Right ventricle myocardium inferior (tissue), 1 donor: Measurements from ENCODE around the gene LHX3. TPM values are rescaled to one million over a fixed set of nuclear protein-coding genes. Genes with fewer than 3 reads are reported as not detected.

Source experiments
- ATAC-seq: fragments of 200-7000 bp; cut with Tn5 transposase; one replicate; pipeline ENCODE4 v1.9.1; 2020; ENCODE audit warnings: mild to moderate bottlenecking, moderate library complexity
- DNase-seq: peaks from one replicate; pipeline ENCODE4 v3.0.0; 2021; ENCODE audit errors: missing footprints
- intact Hi-C: fragments of 100-400 bp; cut with DNase I; formaldehyde crosslinking; loops from one replicate; pipeline ENCODE4 v1.11.0; 2022
- total RNA-seq: library from RNA; stranded (reverse); fragmentation: NEBNext Ultra II Directional; extraction: Animal tissue kit (Norgen Biotek cat#: 25700); gene quantifications from one replicate; pipeline ENCODE4 v1.2.1, GENCODE V29; 2021
- donor health status: DM: no; HTN: yes; CAD: no; lungs with severe emphysema.

Gene LHX3
- total RNA-seq, 1 donor from 2014 or later, result not detected

DNA sequence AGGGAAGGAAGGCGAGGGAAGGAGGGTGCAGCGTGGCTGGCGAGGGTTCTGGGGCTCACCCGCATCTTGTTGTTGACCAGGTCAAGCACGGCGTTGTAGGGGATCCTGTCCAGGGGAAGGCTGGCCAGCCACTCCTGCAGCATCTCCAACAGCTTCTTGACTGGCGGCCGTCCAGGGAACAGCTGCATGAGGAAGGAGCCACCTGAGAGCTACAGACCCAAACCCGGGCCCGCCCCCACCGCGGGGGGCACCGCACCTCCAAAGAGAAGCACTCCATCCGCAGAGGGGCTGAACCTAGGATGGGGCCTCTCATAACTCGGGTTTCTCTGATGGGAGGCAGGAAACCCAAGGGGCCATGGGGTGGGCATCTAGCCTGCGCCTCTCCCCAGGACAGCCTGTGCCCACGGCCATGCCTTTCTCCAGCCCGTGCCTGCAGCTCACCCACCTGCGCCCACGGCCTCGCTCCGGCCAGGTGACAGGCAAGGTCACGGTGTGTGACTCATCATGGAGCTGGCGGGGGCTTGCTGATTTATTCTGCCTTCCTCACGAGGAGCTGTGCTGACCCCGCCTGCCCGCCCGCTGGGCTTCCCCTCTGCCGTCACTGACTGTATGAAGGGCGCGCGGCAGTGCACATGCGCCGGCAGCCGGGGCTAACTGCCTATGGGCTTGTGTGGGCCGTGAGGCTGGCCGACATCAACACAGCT lies 11.8 kb upstream of the LHX3 start:
- ATAC-seq (no peak), DNase-seq (peak; percentile 64)
- intact Hi-C loops, result no loop called here

DNA sequence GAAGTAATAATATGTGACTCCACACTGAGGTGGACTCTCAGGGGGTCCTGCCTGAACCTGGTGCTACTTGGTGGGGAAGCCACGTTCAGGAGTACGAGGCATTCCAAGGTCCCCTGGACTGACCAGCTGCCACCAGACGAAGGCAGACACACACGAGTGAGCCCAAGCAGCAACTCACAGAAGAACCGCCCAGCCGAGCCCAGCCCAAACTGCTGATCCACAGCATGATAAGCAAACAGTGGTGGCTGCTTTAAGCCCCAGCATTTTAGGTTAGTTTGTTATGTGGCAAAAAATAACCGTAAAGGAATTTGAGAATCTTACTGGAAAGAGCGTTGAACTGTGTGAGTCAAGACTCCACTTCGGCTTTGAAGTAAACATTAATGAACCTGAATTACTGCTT lies 8.8 kb upstream of the LHX3 start:
- intact Hi-C loops, result no loop called here
- ATAC-seq, result no peak
- peak; percentile 55 for DNase-seq

DNA sequence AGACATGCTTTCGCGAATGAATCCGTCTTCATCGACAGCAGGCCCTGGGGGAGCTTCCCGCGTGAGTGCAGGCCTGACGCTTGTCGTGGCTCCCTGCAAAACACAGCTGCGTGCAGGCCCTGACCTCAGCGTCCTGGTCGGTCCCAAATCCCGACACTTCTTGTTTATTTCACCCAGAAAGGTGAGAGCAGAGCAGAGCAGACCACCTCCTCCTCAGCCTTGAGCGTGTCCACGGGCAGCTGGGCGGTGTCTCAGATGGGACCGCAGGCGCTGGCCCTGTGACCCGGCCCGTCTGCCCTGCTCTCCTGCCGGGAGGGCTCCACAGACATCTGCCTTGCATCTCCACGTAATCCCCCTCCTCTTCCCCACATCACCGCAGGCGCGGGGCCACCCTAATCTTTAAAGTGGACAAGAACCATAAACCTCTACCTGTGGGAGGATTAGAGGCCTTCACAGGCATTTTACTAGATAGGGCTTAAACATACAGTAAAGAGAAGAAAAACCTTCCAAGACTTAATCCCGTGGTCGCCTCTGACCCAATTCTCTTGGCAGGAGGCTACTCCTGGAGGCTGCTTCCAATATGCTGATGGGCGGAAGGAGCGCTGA lies 7.5 kb upstream of the LHX3 start:
- intact Hi-C loops, result no loop called here
- ATAC-seq, result no peak
- peak; percentile 48 for DNase-seq

DNA sequence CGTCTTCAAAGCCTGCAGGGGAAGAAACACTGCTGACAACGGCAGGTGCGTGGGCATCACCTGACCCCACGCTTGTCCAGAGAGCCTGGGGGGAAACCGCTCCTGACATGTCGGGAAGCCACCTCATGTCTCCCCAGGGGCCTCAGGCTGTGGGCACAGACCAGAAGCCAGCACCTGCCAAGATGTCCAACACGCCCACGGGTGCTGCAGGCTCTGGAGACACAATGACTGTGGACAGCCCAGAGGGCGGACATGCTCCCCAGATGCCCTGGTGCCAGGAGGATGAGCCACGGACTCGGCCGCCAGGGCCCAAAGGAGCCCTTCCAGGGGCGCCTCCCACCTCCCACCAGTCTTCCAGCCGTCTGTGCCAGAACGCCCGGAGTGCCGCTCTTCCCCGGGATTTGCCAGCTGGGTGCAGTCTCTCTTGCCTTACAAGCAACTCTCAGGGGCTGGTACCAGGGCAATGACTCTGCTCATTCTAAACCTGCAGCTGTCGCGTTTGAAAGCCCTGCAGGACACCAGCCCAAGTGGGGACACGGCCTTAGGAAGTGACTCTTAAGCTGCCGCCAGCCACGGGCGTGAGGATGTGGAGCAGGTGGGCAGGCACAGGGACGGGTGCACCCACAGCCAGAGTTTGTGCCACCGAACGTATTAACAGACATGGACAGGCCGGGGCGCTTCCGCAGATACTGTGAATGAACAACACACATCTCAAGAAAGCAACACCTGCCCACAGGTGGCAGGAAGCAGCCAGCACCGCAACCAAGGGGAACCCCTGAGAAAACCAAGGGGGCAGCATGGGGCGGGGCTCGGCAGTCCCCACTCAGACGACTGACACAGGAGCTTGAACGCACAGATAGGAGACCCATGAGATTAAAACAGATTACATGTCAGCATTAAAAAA lies 6.8 kb upstream of the LHX3 start:
- ATAC-seq (no peak), DNase-seq (peak; percentile 37)
- intact Hi-C loops, result no loop called here

DNA sequence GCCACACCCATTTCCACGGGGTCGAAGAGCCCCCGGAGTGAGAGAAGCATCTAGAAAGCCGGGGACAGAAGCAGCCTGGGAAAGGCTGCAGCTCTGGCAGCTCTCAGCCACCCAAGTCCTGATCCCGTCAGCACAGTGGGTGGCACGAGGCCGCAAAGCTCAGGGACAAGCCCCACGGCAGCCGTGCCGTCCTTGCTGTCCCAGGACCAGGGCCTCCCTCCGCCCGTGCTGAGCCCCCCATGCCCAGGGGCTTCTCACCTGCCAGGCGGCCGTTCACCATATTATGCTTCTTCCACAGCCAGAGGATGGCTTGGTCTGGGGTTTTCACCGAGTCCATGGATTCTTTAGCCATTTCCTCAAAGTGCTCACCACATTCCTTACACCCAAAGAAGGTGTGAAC lies 6.1 kb upstream of the LHX3 start:
- ATAC-seq, result no peak
- intact Hi-C loops, result no loop called here
- DNase-seq, result peak; percentile 44

DNA sequence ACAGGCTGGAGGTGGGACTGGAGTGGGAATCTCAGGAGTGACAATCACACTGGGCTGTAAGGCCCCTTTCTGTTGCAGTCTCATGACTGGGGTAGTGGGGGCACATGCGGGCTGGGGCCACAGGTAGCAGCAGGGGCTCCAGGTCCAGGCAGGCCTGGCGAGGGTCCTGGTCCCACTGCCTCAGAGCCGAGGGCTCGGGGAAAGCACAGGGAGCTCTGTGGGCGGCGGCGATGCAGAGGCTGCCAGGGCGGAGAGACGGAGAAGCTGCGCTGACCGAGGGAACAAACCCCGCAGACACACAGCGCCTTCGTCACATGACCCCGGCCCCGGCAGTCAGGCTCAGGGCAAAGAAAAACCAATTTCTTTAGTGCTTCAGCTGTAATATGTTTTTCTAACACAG lies 5.3 kb upstream of the LHX3 start:
- no peak for ATAC-seq
- intact Hi-C loops, result no loop called here
- DNase-seq, result peak; percentile 58

DNA sequence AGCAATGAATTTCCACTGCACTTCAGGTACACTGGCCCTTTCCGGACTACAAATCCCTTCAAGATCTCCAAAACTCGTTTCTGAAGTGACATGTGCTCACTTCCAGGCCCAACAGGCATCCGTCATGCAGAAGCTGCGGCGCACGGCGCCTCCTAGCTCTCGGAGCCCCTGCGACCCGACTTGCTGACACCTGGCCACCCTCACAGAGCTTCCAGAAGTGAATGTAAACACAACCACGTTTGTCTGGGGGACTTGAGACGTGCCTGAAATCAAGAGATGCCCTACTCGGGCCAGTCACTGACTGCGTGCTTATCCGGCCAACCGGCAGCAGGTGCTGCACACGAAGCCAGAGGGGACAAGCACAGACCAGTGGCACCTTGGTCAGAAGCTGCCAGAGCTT lies 4.9 kb upstream of the LHX3 start:
- intact Hi-C loops, result no loop called here
- DNase-seq (peak; percentile 20), ATAC-seq (no peak)

DNA sequence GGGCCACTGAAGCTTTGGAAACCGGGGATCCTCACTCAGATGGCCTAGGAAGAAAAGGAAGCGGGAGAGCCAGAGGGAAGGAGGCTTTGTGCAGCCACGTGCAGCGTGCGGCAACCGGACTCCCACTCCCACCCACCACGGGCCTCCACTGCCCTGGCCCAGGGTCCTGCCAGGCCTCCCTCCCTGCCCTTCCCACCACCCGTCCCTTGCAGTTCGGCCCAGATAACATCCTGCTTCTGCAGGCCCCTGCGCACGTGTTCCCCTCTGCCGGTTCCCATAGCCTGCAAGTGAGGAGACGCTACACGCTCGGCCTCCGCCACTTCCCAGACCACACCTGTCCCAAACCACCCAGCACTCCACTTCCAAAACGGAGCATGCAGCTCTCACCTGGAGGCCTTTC lies 4.3 kb upstream of the LHX3 start:
- DNase-seq (peak; percentile 25), ATAC-seq (no peak)
- intact Hi-C loops, result no loop called here

DNA sequence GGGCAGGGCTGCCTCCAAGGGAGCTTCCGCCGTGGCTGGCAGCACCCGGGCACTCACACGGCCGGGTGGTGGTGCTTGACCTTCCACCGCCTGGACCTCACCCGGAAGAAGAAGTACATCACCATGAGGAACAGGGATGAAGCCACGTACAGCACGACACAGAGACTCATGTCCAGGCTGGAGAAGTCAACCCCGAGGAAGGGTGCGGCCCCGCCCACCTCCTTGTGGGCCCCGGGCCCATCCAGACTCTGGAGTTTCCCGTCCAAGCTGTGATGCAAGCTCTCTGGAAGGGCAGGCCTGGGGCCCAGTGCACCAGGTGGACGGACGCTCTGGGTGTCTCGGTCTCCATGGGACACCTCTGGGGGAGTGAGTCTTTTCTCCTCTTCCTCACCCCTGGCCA lies 3.7 kb upstream of the LHX3 start:
- DNase-seq, result peak; percentile 43
- intact Hi-C loops, result no loop called here
- ATAC-seq, result no peak

DNA sequence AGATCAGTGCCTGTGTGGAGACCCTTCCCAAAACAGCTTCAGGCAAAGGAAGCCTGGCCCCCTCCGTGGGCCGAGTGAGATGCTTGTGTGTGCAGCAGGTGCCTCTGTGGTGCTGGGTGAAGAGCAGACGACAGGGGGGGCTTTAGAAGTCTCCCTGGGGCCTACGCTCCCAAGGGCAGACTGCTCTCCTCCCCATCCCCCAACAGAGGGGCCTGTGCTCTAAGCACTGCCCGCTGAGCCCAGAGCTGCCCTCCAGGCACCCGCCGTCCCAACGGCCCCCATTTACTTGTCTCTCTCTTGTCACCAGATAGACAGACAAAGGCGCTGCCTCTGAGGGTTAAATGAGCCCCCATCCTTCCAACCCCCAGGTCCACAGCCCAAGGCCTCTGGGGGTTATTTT lies 2.7 kb upstream of the LHX3 start:
- DNase-seq (peak; percentile 25), ATAC-seq (no peak)
- intact Hi-C loops, result no loop called here

DNA sequence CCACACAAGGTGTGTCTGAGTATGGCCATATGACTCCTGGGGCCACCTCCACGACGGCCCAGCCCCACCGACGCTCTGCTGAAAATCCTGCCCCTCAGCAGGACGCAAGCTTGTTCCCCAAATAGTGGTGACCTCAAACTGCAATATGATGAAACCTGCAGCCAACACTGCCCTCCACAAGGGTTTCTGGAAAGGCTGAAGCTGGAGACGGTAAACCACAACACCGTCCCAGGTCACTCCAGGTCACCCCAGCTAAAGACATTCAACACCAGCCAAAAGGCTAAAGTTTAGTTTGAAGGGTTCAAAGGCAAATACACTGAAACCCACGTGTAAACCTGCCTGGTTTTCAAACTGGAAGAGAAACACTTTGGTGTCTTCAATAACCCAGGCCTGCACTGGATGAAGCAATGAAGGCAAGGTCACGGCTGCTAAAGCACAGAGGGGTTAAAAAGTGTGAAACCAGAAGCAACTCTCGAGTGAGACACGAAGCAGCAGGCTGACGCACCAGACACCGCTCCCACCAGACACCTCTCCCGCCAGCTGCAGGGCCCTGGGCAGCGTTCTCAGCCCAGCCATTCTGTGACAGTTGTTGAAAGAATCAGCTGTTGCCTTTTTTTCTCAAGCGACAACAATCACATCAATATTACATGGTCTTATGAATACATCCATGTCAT lies 1.8 kb upstream of the LHX3 start:
- no peak for ATAC-seq
- intact Hi-C loops, result no loop called here
- peak; percentile 34 for DNase-seq

DNA sequence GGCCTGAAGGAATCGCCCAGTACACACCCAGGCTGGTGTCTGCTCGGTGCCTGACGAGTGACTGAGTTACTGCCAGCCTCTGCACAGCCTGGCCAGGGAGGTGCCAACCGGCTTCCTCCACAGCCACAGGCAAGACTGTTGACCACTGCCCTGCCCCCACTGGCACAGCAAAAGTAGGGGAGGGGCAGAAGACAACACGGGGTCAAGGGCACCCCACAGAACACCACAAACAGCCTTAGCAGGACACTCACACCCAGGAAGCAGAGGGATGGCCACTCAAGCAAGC lies 722 bp upstream of the LHX3 start:
- intact Hi-C loops, result no loop called here
- no peak for ATAC-seq

DNA sequence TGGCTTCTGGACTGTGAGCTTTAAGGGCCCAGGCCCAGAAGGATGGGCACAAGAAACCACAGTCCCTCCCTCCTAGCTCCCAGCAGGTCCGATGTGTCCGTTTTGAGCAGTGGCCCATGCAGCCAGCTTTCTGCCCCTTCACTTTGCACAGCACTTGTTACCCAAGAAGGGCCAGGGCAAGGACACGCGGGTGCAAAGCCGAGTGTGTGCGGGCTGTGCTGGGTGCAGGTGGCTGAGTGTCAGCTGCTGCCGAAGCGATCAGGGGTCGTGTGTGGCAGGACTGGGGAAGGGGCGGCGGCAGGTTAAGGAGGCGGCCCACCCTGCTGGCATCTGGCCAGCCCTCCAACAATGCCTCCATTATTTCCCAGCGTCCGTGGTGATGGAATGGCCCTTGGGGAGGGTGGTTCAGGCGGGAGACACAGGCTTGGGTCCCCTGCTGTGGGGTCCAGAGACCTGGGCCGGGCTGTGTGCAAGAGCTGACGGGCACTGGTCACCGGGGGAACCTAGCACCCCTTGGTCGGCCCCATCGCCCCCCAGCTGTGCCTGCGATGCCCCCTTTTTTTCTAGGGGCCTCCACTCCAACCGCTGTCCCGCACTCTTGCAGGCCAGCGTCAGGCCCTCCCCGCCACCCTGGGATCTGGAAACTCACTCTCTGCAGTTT lies 653 bp downstream of the LHX3 start:
- ATAC-seq, result no peak
- DNase-seq, result peak; percentile 39
- intact Hi-C loops, result no loop called here

More for the DNA sequence above, 722 bp upstream of the LHX3 start:
- peak; percentile 5 for DNase-seq

DNA sequence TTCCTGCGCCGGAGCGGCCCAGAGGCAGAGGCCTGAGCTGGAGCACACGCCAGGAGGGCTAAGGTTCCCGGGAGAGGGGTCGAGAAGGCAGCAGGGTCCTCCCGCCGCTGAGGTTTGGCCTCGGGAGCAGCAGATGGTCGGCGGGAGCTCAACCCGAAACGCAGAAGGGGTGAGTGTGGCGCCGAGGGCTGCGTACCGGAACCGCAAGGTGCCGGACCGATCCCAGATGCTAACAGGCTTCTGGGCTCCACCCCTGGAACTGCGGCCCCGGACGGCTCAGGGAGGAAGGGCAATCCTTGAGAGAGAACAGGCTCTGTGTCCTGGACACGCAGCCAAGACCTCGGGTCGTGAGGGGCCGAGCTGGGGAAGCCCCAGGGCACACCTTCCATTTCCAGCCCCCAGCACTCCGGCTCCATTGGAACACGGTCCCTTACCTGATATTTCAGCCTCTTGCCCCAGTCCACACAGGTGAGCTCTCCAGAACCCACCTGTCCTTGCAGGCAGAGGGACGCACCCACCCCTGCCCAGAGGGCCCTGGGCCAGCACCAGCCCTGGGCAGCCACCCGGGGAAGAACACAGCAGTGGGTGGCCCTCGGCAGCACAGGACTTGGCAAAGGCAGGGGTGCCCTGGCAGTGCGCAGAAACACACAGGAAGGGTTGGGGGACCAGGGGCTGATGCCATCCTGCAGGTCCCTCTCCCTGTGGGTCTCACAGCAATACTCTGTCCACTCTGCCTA lies 1.4 kb downstream of the LHX3 start:
- ATAC-seq (no peak), DNase-seq (peak; percentile 60)
- intact Hi-C loops, result no loop called here

DNA sequence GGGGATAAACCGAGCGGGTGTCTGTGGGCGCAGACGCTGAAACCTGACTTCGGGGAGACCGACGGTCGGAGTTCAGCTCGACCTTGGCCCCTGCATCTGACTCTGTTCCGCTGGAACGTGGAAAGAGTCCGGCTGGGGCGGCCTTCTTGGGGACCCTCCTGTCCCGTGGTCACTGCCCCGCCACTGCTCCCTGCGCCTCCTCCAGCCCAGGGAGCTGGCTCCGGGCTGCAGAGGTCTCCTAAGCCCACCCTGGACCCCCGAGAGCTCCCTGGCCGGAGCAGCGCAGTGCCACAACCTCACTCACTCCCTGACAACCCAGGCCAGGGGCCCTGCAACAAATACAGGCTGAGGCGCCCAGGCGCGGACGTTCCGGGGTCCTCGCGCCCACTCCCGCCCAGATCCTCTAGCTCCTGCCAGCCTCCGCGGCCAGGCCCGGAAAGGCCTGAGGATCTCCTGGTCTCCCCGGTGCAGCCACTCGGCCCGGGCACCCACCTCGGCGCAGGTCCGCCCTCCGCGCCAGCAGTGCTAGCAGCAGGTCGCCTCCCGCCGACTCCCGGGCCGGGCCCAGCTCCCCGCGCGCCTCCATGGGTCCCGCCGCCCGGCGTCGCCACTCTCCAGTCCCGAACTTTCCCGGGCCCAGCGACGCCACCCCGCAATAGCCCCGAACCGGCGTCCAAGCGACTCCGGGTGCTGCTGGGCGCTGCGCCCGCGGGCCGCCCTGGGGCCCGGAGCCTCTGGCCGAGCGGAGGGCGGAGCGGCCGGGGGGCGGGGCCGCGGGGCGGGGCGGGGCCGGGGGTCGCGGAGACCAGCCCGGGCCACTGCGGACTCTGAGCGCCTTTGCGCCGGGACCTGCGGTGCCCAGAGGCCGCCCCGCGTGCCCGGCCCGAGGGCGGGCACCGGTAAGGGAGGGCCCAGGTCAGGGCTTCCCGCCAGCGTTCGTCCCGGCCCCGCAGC lies 2.2 kb downstream of the LHX3 start:
- intact Hi-C loops, result no loop called here
- peak; percentile 55 for DNase-seq
- no peak for ATAC-seq

DNA sequence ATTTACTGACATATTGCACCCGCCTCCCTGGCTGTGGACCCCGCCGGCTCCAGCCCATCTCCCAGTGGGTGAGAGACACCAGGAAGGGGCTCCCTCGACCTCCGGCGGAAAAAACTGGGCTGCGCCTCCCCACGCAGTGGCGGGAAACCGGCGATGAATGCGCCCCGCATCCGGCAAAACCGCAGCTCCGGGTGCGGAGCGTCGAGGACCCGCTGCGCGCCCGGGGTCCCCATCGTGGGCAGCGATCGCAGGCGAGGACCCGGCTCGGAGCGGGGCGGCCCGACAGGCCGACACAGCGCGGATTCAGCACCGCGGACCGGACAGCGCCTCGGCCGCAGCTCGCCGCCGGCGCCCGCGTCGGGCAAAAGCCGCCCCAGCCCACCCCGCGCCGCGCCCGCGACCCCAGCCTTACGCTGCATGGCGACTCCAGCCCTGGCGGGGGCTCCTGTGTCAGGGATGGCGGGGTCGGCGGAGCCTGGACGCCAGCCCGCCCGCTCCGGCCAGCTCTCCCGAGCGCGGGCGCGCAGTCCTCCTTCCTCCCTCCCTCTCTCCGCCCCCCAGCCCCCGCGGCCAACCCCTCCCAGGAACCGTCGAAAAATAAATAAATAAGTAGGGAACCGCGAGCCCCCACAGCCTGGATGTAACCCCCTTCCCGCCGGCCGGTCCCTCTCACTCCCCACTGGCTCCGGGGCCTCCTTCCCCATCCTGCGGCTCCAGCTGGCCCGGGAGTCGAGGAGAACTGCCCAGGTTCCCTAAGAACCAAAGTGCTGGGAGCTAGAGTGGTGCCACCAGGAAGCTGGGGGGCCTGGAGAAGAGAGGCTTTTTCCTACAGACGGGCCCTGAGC lies 3.1 kb downstream of the LHX3 start:
- intact Hi-C loops, result no loop called here
- ATAC-seq (no peak), DNase-seq (peak; percentile 40)
